Measurements from ENCODE around the gene ERICH4. TPM values are rescaled to one million over a fixed set of nuclear protein-coding genes. Genes with fewer than 3 reads are reported as not detected.
"Not testable (repeated sequence)": the region's sequence is repeated elsewhere in the genome, so short reads cannot be mapped to it uniquely, and the experiment has no call there.

Gene ERICH4
- polyA plus RNA-seq, 6 donors from 2014 or later, result not detected

GRCh38 chr19:41447732-41448332 lies 4.9 kb downstream of the ERICH4 start:
- H3K4me1 Mint-ChIP-seq, result peaks cover 15 to 23% (median 18%) of the 10 kb centered on the region in 3 donors
- peak overlapping the region in 2 of 8 donors; percentile 29 to 36 for H3K4me3 Mint-ChIP-seq
- DNase-seq (no peak), ATAC-seq (ENCODE audit: low read depth in 2 of 2) (no peak)
- no peaks in the 10 kb centered on the region for H3K9me3 Mint-ChIP-seq
- H3K27ac Mint-ChIP-seq, result no peak overlapping the region
- peaks cover 0 to 3% of the 10 kb centered on the region in 2 donors for H3K36me3 Mint-ChIP-seq
- peaks cover 9 to 45% (median 16%) of the 10 kb centered on the region in 3 donors for H3K27me3 Mint-ChIP-seq

DNA sequence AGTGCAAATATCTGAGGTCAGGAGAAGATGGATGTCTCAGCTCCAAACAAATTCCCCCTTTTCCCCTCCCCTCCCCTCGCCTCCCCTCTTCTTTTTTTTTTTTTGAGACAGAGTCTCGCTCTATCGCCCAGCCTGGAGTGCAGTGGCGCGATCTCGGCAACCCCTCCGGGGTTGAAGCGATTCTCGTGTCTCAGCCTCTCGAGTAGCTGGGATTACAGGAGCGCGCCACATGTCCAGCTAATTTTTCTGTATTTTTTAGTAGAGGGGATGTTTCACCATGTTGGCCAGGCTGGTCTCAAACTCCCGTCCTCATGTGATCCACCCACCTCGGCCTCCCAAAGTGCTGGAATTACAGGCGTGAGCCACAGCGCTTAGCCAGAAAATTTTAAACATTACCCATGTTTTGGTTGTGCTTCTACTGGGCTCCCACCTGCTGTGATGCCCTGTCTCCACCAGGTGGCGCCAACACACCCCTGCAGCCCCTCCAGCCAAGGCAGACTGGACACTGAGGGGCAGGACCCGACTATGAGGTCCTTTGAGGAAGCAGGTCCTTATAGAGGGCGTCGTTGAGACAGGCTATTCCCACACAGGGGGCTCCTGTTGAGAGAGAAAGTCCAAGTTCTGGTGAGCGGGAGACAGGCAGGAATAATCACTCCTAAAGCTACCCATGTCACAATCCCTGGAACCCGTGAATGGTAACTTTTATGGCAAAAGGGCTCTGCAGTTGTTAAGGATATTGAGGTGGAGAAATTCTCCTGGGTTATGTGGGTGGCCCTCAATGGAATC lies 6.3 kb downstream of the ERICH4 start:
- DNase-seq, result peak; percentile 66
- no peaks in the 10 kb centered on the region for H3K9me3 Mint-ChIP-seq
- peaks cover 2 to 32% (median 4%) of the 10 kb centered on the region in 3 donors for H3K27me3 Mint-ChIP-seq
- peaks cover 0 to 3% of the 10 kb centered on the region in 2 donors for H3K36me3 Mint-ChIP-seq
- peak overlapping the region; percentile 18 to 91 (median 87) for H3K4me3 Mint-ChIP-seq
- H3K4me1 Mint-ChIP-seq, result peaks cover 18 to 38% (median 28%) of the 10 kb centered on the region in 3 donors
- H3K27ac Mint-ChIP-seq, result peak overlapping the region in 3 of 6 donors; percentile 47 to 75 (median 63)
- ATAC-seq (ENCODE audit: low read depth in 2 of 2), result peak; percentile 85 to 88

GRCh38 chr19:41449865-41450178 lies 6.9 kb downstream of the ERICH4 start:
- Mint-ChIP-seq H3K27me3 (peaks cover 0 to 29% (median 5%) of the 10 kb centered on the region in 3 donors), H3K9me3 (no peaks in the 10 kb centered on the region), H3K4me3 (peak overlapping the region in 3 of 8 donors; percentile 11 to 85 (median 73)), H3K36me3 (peaks cover 0 to 3% of the 10 kb centered on the region in 2 donors), H3K27ac (no peak overlapping the region), H3K4me1 (peaks cover 18 to 42% (median 31%) of the 10 kb centered on the region in 3 donors)
- DNase-seq (no peak), ATAC-seq (ENCODE audit: low read depth in 2 of 2) (peak in 1 of 2 donors; percentile 19)

GRCh38 chr19:41452584-41453275 lies 9.8 kb downstream of the ERICH4 start:
- no peaks in the 10 kb centered on the region for H3K9me3 Mint-ChIP-seq
- H3K27ac Mint-ChIP-seq, result peak overlapping the region in 4 of 6 donors; percentile 69 to 90 (median 81)
- H3K27me3 Mint-ChIP-seq, result peaks cover 11 to 27% (median 18%) of the 10 kb centered on the region in 3 donors
- H3K4me3 Mint-ChIP-seq, result no peak overlapping the region
- peaks cover 22 to 43% (median 31%) of the 10 kb centered on the region in 3 donors for H3K4me1 Mint-ChIP-seq
- ATAC-seq (ENCODE audit: low read depth in 2 of 2) (no peak), DNase-seq (no peak)
- peaks cover 0 to 3% of the 10 kb centered on the region in 2 donors for H3K36me3 Mint-ChIP-seq

- Mint-ChIP-seq H3K9me3 (no peaks in the 10 kb centered on the region), H3K4me1 (peaks cover 12 to 24% (median 18%) of the 10 kb centered on the region in 3 donors)
- DNase-seq, result no peak
Measured at GRCh38 chr19:41455936-41456335, 13.0 kb downstream of the ERICH4 start.

GRCh38 chr19:41456342-41456918 lies 13.5 kb downstream of the ERICH4 start:
- ATAC-seq (ENCODE audit: low read depth in 2 of 2), result no peak
- H3K4me3 Mint-ChIP-seq, result no peak overlapping the region
- no peak for DNase-seq
- H3K27ac Mint-ChIP-seq, result no peak overlapping the region
- H3K27me3 Mint-ChIP-seq, result peaks cover 19 to 39% (median 24%) of the 10 kb centered on the region in 3 donors
- H3K36me3 Mint-ChIP-seq, result peaks cover 0 to 3% of the 10 kb centered on the region in 2 donors
- peaks cover 12 to 24% (median 18%) of the 10 kb centered on the region in 3 donors for H3K4me1 Mint-ChIP-seq
- no peaks in the 10 kb centered on the region for H3K9me3 Mint-ChIP-seq

More at GRCh38 chr19:41455936-41456335, 13.0 kb downstream of the ERICH4 start:
- Mint-ChIP-seq H3K27ac (no peak overlapping the region), H3K36me3 (peaks cover 0 to 3% of the 10 kb centered on the region in 2 donors), H3K4me3 (no peak overlapping the region), H3K27me3 (peaks cover 19 to 39% (median 24%) of the 10 kb centered on the region in 3 donors)
- ATAC-seq (ENCODE audit: low read depth in 2 of 2), result no peak

DNA sequence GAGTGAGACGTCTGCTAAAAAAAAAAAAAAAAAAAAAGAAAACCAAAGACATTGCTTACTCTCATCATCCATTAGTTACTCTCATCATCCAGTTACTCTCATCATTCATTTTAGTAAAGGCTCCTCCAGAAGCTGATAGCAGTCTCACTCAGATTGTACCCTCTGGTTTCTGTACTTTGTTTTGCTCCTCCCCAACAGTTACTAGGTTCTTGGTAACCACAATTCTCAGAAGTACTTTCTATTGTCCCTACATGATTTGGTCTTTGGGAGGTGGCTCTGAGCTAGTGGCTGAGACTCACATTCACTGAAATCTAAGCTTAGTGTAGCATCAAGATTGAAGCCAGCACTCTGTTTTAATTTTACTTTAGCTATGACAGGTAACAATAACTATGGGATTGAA lies 14.3 kb downstream of the ERICH4 start:
- peaks cover 0 to 3% of the 10 kb centered on the region in 2 donors for H3K36me3 Mint-ChIP-seq
- DNase-seq (no peak), ATAC-seq (ENCODE audit: low read depth in 2 of 2) (no peak)
- peaks cover 19 to 39% (median 24%) of the 10 kb centered on the region in 3 donors for H3K27me3 Mint-ChIP-seq
- H3K4me1 Mint-ChIP-seq, result peaks cover 14 to 27% (median 18%) of the 10 kb centered on the region in 3 donors
- H3K27ac Mint-ChIP-seq, result peak overlapping the region in 1 of 6 donors; percentile 83
- H3K9me3 Mint-ChIP-seq, result no peaks in the 10 kb centered on the region
- H3K4me3 Mint-ChIP-seq, result no peak overlapping the region

DNA sequence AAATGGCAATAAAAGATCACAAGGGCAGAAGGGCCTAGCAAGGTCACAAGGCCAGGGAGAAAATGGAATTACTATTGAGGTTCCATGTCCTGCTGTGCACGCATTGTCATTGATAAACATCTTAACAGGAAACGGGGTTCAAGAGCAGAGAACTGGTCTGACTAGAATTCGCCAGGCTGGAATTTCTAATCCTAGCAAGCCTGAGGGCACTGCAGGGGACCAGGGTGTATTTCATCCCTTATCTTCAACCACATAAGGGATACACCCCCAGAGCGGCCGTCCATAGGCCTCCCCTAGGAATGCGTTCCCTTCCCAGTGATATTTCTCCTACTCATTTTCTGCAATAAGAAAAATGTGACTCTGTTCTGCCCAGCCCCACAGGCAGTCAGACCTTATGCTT lies 19.5 kb downstream of the ERICH4 start:
- DNase-seq (no peak), ATAC-seq (ENCODE audit: low read depth in 2 of 2) (no peak)
- H3K36me3 Mint-ChIP-seq, result no peaks in the 10 kb centered on the region
- H3K27me3 Mint-ChIP-seq, result peaks cover 14 to 42% (median 24%) of the 10 kb centered on the region in 3 donors
- H3K9me3 Mint-ChIP-seq, result no peaks in the 10 kb centered on the region
- H3K4me1 Mint-ChIP-seq, result peaks cover 29 to 35% (median 33%) of the 10 kb centered on the region in 3 donors
- H3K4me3 Mint-ChIP-seq, result no peak overlapping the region
- H3K27ac Mint-ChIP-seq, result peak overlapping the region; percentile 48 to 99 (median 90)

- peak overlapping the region in 7 of 8 donors; percentile 48 to 83 (median 58) for H3K4me3 Mint-ChIP-seq
- H3K27ac Mint-ChIP-seq, result peak overlapping the region; percentile 80 to 99 (median 94)
- peaks cover 12 to 42% (median 24%) of the 10 kb centered on the region in 3 donors for H3K27me3 Mint-ChIP-seq
- H3K4me1 Mint-ChIP-seq, result peaks cover 29 to 35% (median 33%) of the 10 kb centered on the region in 3 donors
- ATAC-seq (ENCODE audit: low read depth in 2 of 2) (peak; percentile 77 to 81), DNase-seq (peak; percentile 82)
- not testable (repeated sequence) for H3K36me3 Mint-ChIP-seq, H3K9me3 Mint-ChIP-seq
Measured at GRCh38 chr19:41463257-41464256, 20.6 kb downstream of the ERICH4 start.

- Mint-ChIP-seq H3K4me1 (peaks cover 13 to 19% (median 15%) of the 10 kb centered on the region in 3 donors), H3K9me3 (peaks cover 0 to 2% (median 0%) of the 10 kb centered on the region in 7 donors), H3K36me3 (no peaks in the 10 kb centered on the region), H3K27me3 (peaks cover 36 to 53% (median 53%) of the 10 kb centered on the region in 3 donors), H3K27ac (peak overlapping the region in 1 of 6 donors; percentile 55), H3K4me3 (peak overlapping the region in 2 of 8 donors; percentile 13 to 53)
- ATAC-seq (ENCODE audit: low read depth in 2 of 2), result peak; percentile 83 to 95
- peak; percentile 32 for DNase-seq
Measured at GRCh38 chr19:41476583-41476982, 33.6 kb downstream of the ERICH4 start.

DNA sequence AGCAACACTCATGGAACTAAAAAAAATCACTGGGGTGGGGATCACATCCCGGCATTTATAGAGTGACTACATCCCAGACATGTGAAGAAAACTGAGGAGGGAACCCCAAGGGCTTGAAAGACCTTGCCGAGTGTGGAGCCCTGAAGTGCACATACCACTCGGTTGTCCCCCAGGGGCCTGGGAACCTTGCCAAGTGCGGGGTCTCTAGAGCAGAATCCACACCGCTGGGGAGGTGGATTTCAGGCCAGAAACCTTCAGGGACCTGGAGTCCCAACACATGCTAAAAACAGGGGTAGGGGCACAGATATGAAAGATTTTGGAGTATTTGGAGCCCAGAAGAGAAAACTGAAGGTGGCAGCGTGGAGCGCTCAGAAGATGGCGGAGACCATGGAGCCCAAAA lies 35.2 kb downstream of the ERICH4 start:
- ATAC-seq (ENCODE audit: low read depth in 2 of 2), result no peak
- no peak for DNase-seq
- H3K9me3 Mint-ChIP-seq, result no peaks in the 10 kb centered on the region
- H3K4me3 Mint-ChIP-seq, result no peak overlapping the region
- no peak overlapping the region for H3K27ac Mint-ChIP-seq
- H3K36me3 Mint-ChIP-seq, result no peaks in the 10 kb centered on the region
- H3K27me3 Mint-ChIP-seq, result peaks cover 35 to 43% (median 42%) of the 10 kb centered on the region in 3 donors
- H3K4me1 Mint-ChIP-seq, result peaks cover 13 to 19% (median 15%) of the 10 kb centered on the region in 3 donors
